NCI-H1092 treated with DMSO at 0.1 percent for 48 hours (cell line): ENCODE data around the gene ODAD3.
"Not testable (repeated sequence)": the region's sequence is repeated elsewhere in the genome, so short reads cannot be mapped to it uniquely, and the experiment has no call there.

Source experiments
- DNase-seq: peaks from one replicate; lab custom pipeline; 2025; lab: John Stamatoyannopoulos, UW

The ODAD3 gene

GRCh38 chr19:11460207-11460606 lies 25.3 kb upstream of the ODAD3 start:
- no peak for DNase-seq

- DNase-seq = not testable (repeated sequence)
Observed at GRCh38 chr19:11458912-11459311, 24.0 kb upstream of the ODAD3 start.

- DNase-seq = no peak
Observed at GRCh38 chr19:11458236-11458900, 23.4 kb upstream of the ODAD3 start.

- DNase-seq = no peak
Observed at GRCh38 chr19:11457831-11458230, 22.9 kb upstream of the ODAD3 start.

GRCh38 chr19:11457115-11457514 lies 22.2 kb upstream of the ODAD3 start:
- no peak for DNase-seq

- no peak for DNase-seq
Observed at GRCh38 chr19:11456659-11457058, 21.7 kb upstream of the ODAD3 start.

- DNase-seq = not testable (repeated sequence)
Observed at GRCh38 chr19:11455233-11455554, 20.3 kb upstream of the ODAD3 start.

- DNase-seq = no peak
Observed at GRCh38 chr19:11453468-11454341, 18.8 kb upstream of the ODAD3 start.

GRCh38 chr19:11452620-11453310 lies 17.8 kb upstream of the ODAD3 start:
- DNase-seq = no peak

- no peak for DNase-seq
Observed at GRCh38 chr19:11451871-11452619, 17.1 kb upstream of the ODAD3 start.

- no peak for DNase-seq
Observed at GRCh38 chr19:11451327-11451870, 16.5 kb upstream of the ODAD3 start.

GRCh38 chr19:11450570-11451326 lies 15.8 kb upstream of the ODAD3 start:
- no peak for DNase-seq

GRCh38 chr19:11448923-11449554 lies 14.1 kb upstream of the ODAD3 start:
- DNase-seq = no peak

GRCh38 chr19:11448410-11448809 lies 13.5 kb upstream of the ODAD3 start:
- DNase-seq = no peak

GRCh38 chr19:11447347-11448262 lies 12.7 kb upstream of the ODAD3 start:
- no peak for DNase-seq

GRCh38 chr19:11446652-11447301 lies 11.9 kb upstream of the ODAD3 start:
- no peak for DNase-seq

- DNase-seq = no peak
Observed at GRCh38 chr19:11446271-11446651, 11.3 kb upstream of the ODAD3 start.

GRCh38 chr19:11445141-11445540 lies 10.2 kb upstream of the ODAD3 start:
- DNase-seq = no peak

- no peak for DNase-seq
Observed at GRCh38 chr19:11444059-11444458, 9.1 kb upstream of the ODAD3 start.
